Measurements from ENCODE around the gene ERCC1.

DNA sequence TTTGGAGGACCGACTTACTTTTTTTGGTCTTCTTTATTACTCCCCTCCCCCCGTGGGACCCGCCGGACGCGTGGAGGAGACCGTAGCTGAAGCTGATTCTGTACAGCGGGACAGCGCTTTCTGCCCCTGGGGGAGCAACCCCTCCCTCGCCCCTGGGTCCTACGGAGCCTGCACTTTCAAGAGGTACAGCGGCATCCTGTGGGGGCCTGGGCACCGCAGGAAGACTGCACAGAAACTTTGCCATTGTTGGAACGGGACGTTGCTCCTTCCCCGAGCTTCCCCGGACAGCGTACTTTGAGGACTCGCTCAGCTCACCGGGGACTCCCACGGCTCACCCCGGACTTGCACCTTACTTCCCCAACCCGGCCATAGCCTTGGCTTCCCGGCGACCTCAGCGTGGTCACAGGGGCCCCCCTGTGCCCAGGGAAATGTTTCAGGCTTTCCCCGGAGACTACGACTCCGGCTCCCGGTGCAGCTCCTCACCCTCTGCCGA, 44.5 kb upstream of the ERCC1 start:
- TF ChIP-seq POLR2A (IDR thresholded peaks at IDR 0.05): no peak
- TF ChIP-seq, protein P1, sequence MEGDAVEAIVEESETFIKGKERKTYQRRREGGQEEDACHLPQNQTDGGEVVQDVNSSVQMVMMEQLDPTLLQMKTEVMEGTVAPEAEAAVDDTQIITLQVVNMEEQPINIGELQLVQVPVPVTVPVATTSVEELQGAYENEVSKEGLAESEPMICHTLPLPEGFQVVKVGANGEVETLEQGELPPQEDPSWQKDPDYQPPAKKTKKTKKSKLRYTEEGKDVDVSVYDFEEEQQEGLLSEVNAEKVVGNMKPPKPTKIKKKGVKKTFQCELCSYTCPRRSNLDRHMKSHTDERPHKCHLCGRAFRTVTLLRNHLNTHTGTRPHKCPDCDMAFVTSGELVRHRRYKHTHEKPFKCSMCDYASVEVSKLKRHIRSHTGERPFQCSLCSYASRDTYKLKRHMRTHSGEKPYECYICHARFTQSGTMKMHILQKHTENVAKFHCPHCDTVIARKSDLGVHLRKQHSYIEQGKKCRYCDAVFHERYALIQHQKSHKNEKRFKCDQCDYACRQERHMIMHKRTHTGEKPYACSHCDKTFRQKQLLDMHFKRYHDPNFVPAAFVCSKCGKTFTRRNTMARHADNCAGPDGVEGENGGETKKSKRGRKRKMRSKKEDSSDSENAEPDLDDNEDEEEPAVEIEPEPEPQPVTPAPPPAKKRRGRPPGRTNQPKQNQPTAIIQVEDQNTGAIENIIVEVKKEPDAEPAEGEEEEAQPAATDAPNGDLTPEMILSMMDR (IDR thresholded peaks at IDR 0.05): no peak

All from lower leg skin (tissue), 3 donors.